Right forelimb (tissue), 1 donor: ENCODE results near the gene CPSF6.
A peak's percentile ranks its signal among the peaks of the same experiment; 100 is the strongest.
"Not testable (repeated sequence)": the region's sequence is repeated elsewhere in the genome, so short reads cannot be mapped to it uniquely, and the experiment has no call there.

Experiments
- DNase-seq: peaks from one replicate; pipeline ENCODE4 v3.0.0-alpha.2; 2018

The CPSF6 gene

GRCh38 chr12:69262264-69262974, 23.1 kb downstream of the CPSF6 start:
- DNase-seq, result no peak

GRCh38 chr12:69265205-69265604, 25.8 kb downstream of the CPSF6 start:
- DNase-seq, result no peak

GRCh38 chr12:69265633-69266032, 26.3 kb downstream of the CPSF6 start:
- DNase-seq, result not testable (repeated sequence)

GRCh38 chr12:69266036-69266635, 26.8 kb downstream of the CPSF6 start:
- no peak for DNase-seq

GRCh38 chr12:69269736-69270135, 30.4 kb downstream of the CPSF6 start:
- no peak for DNase-seq

GRCh38 chr12:69272511-69272910, 33.1 kb downstream of the CPSF6 start:
- DNase-seq, result no peak

- no peak for DNase-seq
These were observed 35.5 kb downstream of the CPSF6 start for GRCh38 chr12:69274861-69275260.

GRCh38 chr12:69275471-69275891, 36.1 kb downstream of the CPSF6 start:
- no peak for DNase-seq

- DNase-seq, result no peak
These were observed 39.7 kb downstream of the CPSF6 start for GRCh38 chr12:69278814-69279782.

- DNase-seq, result peak; percentile 71
These were observed 44.8 kb downstream of the CPSF6 start for GRCh38 chr12:69284131-69284530.

GRCh38 chr12:69287556-69287955, 48.2 kb downstream of the CPSF6 start:
- no peak for DNase-seq

- DNase-seq, result no peak
These were observed 51.3 kb downstream of the CPSF6 start for GRCh38 chr12:69290545-69291277.

- no peak for DNase-seq
These were observed 51.9 kb downstream of the CPSF6 start for GRCh38 chr12:69291278-69291593.

- no peak for DNase-seq
These were observed 58.8 kb downstream of the CPSF6 start for GRCh38 chr12:69298133-69298532.

- DNase-seq, result no peak
These were observed 59.6 kb downstream of the CPSF6 start for GRCh38 chr12:69298947-69299346.

GRCh38 chr12:69304284-69304683, 64.9 kb downstream of the CPSF6 start:
- no peak for DNase-seq

- DNase-seq, result no peak
These were observed 70.1 kb downstream of the CPSF6 start for GRCh38 chr12:69309461-69309860.

- DNase-seq, result no peak
These were observed 73.8 kb downstream of the CPSF6 start for GRCh38 chr12:69313209-69313608.

GRCh38 chr12:69316784-69317183, 77.4 kb downstream of the CPSF6 start:
- DNase-seq, result not testable (repeated sequence)

- not testable (repeated sequence) for DNase-seq
These were observed 77.9 kb downstream of the CPSF6 start for GRCh38 chr12:69317233-69317632.

GRCh38 chr12:69318225-69318624, 78.9 kb downstream of the CPSF6 start:
- DNase-seq, result no peak

GRCh38 chr12:69321351-69321750, 82.0 kb downstream of the CPSF6 start:
- no peak for DNase-seq
